HAP-1 (cell line): Measurements from ENCODE around the gene MED16.

Experiments used
- DNase-seq, 2 experiments: peaks; one replicate each; pipeline ENCODE4 v3.0.0-alpha.2; 2016 to 2020; ENCODE audit warnings: low spot score in 2 of 2
- H3K27me3 ChIP-seq: fragments of 250-450 bp; sonication (Bioruptor Pico); 2 replicates; pipeline ENCODE4 v1.5.1; 2020; ENCODE audit warnings: low read depth, mild to moderate bottlenecking, moderate library complexity
- H3K36me3 ChIP-seq: fragments of 250-450 bp; sonication (Bioruptor Pico); replicated peaks from 2 replicates; pipeline ENCODE4 v1.5.1; 2020; ENCODE audit warnings: mild to moderate bottlenecking
- H3K4me1 ChIP-seq: fragments of 250-450 bp; sonication (Bioruptor Pico); 2 replicates; pipeline ENCODE4 v1.5.1; 2020; ENCODE audit warnings: mild to moderate bottlenecking
- H3K4me3 ChIP-seq: fragments of 250-450 bp; sonication (Bioruptor Pico); 2 replicates; pipeline ENCODE4 v1.5.1; 2020; ENCODE audit warnings: mild to moderate bottlenecking, moderate library complexity
- H3K9me3 ChIP-seq: fragments of 250-450 bp; sonication (Bioruptor Pico); 2 replicates; pipeline ENCODE4 v1.5.1; 2020; ENCODE audit warnings: mild to moderate bottlenecking, moderate library complexity
- in situ Hi-C: fragments of 300-500 bp; cut with MboI; formaldehyde crosslinking; loops from 3 replicates; pipeline ENCODE4 v1.14.3; 2020; ENCODE audit warnings: low sequenced_read_pairs, inconsistent platforms, mixed read lengths

MED16 gene

GRCh38 chr19:932648-933552, 39.9 kb upstream of the MED16 start:
- no peak overlapping the region for H3K4me3 ChIP-seq
- peaks cover 43% of the 10 kb centered on the region for H3K36me3 ChIP-seq
- no peaks in the 10 kb centered on the region for H3K4me1 ChIP-seq
- in situ Hi-C loops: no loop called here
- no peaks in the 10 kb centered on the region for H3K9me3 ChIP-seq
- no peak for DNase-seq
- no peaks in the 10 kb centered on the region for H3K27me3 ChIP-seq

- no peaks in the 10 kb centered on the region for H3K4me1 ChIP-seq
- H3K4me3 ChIP-seq: no peak overlapping the region
- peaks cover 43% of the 10 kb centered on the region for H3K36me3 ChIP-seq
- in situ Hi-C loops: no loop called here
- H3K9me3 ChIP-seq: no peaks in the 10 kb centered on the region
- no peak for DNase-seq
- no peaks in the 10 kb centered on the region for H3K27me3 ChIP-seq
Measured at GRCh38 chr19:931860-932647, 39.1 kb upstream of the MED16 start.

GRCh38 chr19:929891-930258, 36.9 kb upstream of the MED16 start:
- no peak for DNase-seq
- Histone ChIP-seq H3K36me3 (peaks cover 28% of the 10 kb centered on the region), H3K9me3 (no peaks in the 10 kb centered on the region), H3K27me3 (no peaks in the 10 kb centered on the region), H3K4me3 (no peak overlapping the region), H3K4me1 (peaks cover 2% of the 10 kb centered on the region; the same call in 1 of the 2 replicates)
- in situ Hi-C loops: loop anchor here (10.0 kb wide), 1 partner anchor 315 kb away; the partner anchor contains the start of genes ATP5F1D and MIDN

- no peak for DNase-seq
- peaks cover 7% of the 10 kb centered on the region; the same call in 1 of the 2 replicates for H3K4me1 ChIP-seq
- in situ Hi-C loops: loop anchor here (10.0 kb wide), 1 partner anchor 315 kb away; the partner anchor contains the start of genes ATP5F1D and MIDN
- H3K36me3 ChIP-seq: peaks cover 24% of the 10 kb centered on the region
- no peaks in the 10 kb centered on the region for H3K27me3 ChIP-seq
- H3K9me3 ChIP-seq: no peaks in the 10 kb centered on the region
- no peak overlapping the region for H3K4me3 ChIP-seq
Measured at GRCh38 chr19:929203-929890, 36.4 kb upstream of the MED16 start.

- in situ Hi-C loops: loop anchor here (10.0 kb wide), 1 partner anchor 316 kb away; the partner anchor contains the start of genes ATP5F1D and MIDN
- peak in 1 of 2 experiments; percentile 40 for DNase-seq
- H3K27me3 ChIP-seq: no peaks in the 10 kb centered on the region
- no peak overlapping the region for H3K4me3 ChIP-seq
- no peaks in the 10 kb centered on the region for H3K9me3 ChIP-seq
- H3K4me1 ChIP-seq: peaks cover 8% of the 10 kb centered on the region; the same call in 1 of the 2 replicates
- peaks cover 23% of the 10 kb centered on the region for H3K36me3 ChIP-seq
Measured at GRCh38 chr19:928471-929202, 35.6 kb upstream of the MED16 start.

- DNase-seq: peak in 1 of 2 experiments; percentile 39
- Histone ChIP-seq H3K4me1 (peaks cover 8% of the 10 kb centered on the region; the same call in 1 of the 2 replicates), H3K4me3 (peak overlapping the region; percentile 76; the same call in 1 of the 2 replicates), H3K9me3 (no peaks in the 10 kb centered on the region), H3K36me3 (peaks cover 23% of the 10 kb centered on the region), H3K27me3 (no peaks in the 10 kb centered on the region)
- in situ Hi-C loops: loop anchor here (10.0 kb wide), 1 partner anchor 317 kb away; the partner anchor contains the start of genes ATP5F1D and MIDN
Measured at GRCh38 chr19:927780-928401, 34.9 kb upstream of the MED16 start.

- peak in 1 of 2 experiments; percentile 67 for DNase-seq
- in situ Hi-C loops: loop anchor here (10.0 kb wide), 1 partner anchor 317 kb away; the partner anchor contains the start of genes ATP5F1D and MIDN
Measured at GRCh38 chr19:927351-927779, 34.4 kb upstream of the MED16 start.

GRCh38 chr19:926589-927350, 33.8 kb upstream of the MED16 start:
- peak overlapping the region; percentile 76 for H3K4me3 ChIP-seq
- peak in 1 of 2 experiments; percentile 67 for DNase-seq
- no peaks in the 10 kb centered on the region for H3K27me3 ChIP-seq
- in situ Hi-C loops: loop anchor here (10.0 kb wide), 1 partner anchor 318 kb away; the partner anchor contains the start of genes ATP5F1D and MIDN
- H3K9me3 ChIP-seq: no peaks in the 10 kb centered on the region
- peaks cover 19% of the 10 kb centered on the region for H3K36me3 ChIP-seq
- peaks cover 10% of the 10 kb centered on the region for H3K4me1 ChIP-seq

More at GRCh38 chr19:927351-927779, 34.4 kb upstream of the MED16 start:
- Histone ChIP-seq H3K36me3 (peaks cover 23% of the 10 kb centered on the region), H3K4me3 (peak overlapping the region; percentile 76), H3K9me3 (no peaks in the 10 kb centered on the region), H3K4me1 (peaks cover 8% of the 10 kb centered on the region; the same call in 1 of the 2 replicates), H3K27me3 (no peaks in the 10 kb centered on the region)

GRCh38 chr19:926323-926588, 33.3 kb upstream of the MED16 start:
- Histone ChIP-seq H3K4me1 (peaks cover 11% of the 10 kb centered on the region), H3K9me3 (no peaks in the 10 kb centered on the region), H3K36me3 (peaks cover 19% of the 10 kb centered on the region), H3K4me3 (peak overlapping the region; percentile 76), H3K27me3 (no peaks in the 10 kb centered on the region)
- in situ Hi-C loops: loop anchor here (10.0 kb wide), 1 partner anchor 319 kb away; the partner anchor contains the start of genes ATP5F1D and MIDN
- no peak for DNase-seq

GRCh38 chr19:925526-926322, 32.7 kb upstream of the MED16 start, which contains the start of gene ARID3A:
TSS of gene ARID3A (plus strand) at chr19:926035. CDS start at chr19:929529, 3,494 bp downstream.
- in situ Hi-C loops: loop anchor here (10.0 kb wide), 1 partner anchor 319 kb away; the partner anchor contains the start of genes ATP5F1D and MIDN
- H3K36me3 ChIP-seq: peaks cover 15% of the 10 kb centered on the region
- peak within 1 kb of the TSS; percentile 76 for H3K4me3 ChIP-seq
- peak; percentile 80 to 90 for DNase-seq
- peaks cover 11% of the 10 kb centered on the region for H3K4me1 ChIP-seq
- no peaks in the 10 kb centered on the region for H3K9me3 ChIP-seq
- no peaks in the 10 kb centered on the region for H3K27me3 ChIP-seq

- Histone ChIP-seq H3K4me3 (peak overlapping the region; percentile 76), H3K4me1 (peaks cover 11% of the 10 kb centered on the region), H3K27me3 (no peaks in the 10 kb centered on the region), H3K36me3 (peaks cover 13% of the 10 kb centered on the region), H3K9me3 (no peaks in the 10 kb centered on the region)
- peak in 1 of 2 experiments; percentile 73 for DNase-seq
- in situ Hi-C loops: loop anchor here (10.0 kb wide), 1 partner anchor 320 kb away; the partner anchor contains the start of genes ATP5F1D and MIDN
Measured at GRCh38 chr19:925087-925525, 32.1 kb upstream of the MED16 start.
